GM04503 (cell line): Measurements from ENCODE around the gene CIB2.
A peak's percentile ranks its signal among the peaks of the same experiment; 100 is the strongest.

Source experiments
- DNase-seq: peaks from one replicate; pipeline ENCODE4 v3.0.0-alpha.2; 2012; ENCODE audit warnings: low read depth

The CIB2 gene

DNA sequence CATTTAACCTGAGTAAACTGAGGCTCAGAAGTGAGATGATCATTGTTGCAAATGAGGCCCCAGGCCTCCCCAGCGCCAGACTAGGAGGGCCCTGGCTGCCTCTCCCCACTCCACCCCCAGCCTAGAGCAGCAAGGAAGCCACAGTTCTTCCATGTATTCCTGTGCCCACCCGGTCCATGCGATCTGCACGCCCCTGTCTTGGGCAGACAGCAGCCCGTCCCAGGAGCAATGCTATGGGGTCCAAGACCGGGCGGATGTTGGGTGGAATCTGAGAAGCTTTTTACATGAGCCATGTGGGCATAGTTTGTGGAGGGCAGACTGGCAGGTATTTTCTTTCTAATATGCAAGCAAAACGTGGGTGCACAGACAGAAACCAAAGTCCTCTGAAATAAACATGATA is 23.8 kb downstream of the CIB2 start:
- no peak for DNase-seq

DNA sequence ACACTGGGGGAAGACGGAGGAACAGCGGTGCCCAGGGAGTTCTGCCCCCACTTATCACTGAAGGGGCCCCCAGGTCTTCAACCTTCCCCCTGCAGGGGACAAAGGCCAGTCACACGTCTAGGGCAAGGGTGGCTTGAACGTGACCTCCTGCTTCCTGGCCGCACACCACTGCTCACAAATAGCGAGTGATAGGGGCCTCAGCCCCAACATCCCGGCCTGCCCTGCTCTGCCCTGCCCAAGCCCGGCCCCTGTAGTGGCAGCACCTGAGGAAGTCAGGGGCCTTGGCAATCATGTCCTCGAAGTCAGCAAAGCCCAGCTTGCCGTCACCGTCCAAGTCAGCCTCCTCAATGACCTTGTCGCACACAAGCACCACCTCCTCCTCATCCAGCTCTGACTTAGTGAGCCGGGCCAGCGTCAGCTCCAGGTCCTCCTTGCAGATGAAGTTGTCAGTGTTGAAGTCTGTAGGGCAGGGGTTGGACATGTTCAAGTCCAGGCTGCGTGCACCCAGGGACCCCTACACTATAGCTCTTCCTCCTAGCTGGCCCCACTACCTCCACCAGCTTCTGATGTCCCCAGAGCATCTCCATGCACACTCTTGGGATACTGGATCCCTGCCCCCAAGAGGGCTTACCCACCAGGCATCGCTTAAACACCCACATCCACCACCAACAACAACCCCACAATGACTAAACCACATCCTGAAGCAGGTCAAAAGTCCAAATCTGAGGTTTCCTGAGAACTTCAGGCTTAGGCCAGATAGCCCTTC is 25.6 kb downstream of the CIB2 start:
- no peak for DNase-seq

DNA sequence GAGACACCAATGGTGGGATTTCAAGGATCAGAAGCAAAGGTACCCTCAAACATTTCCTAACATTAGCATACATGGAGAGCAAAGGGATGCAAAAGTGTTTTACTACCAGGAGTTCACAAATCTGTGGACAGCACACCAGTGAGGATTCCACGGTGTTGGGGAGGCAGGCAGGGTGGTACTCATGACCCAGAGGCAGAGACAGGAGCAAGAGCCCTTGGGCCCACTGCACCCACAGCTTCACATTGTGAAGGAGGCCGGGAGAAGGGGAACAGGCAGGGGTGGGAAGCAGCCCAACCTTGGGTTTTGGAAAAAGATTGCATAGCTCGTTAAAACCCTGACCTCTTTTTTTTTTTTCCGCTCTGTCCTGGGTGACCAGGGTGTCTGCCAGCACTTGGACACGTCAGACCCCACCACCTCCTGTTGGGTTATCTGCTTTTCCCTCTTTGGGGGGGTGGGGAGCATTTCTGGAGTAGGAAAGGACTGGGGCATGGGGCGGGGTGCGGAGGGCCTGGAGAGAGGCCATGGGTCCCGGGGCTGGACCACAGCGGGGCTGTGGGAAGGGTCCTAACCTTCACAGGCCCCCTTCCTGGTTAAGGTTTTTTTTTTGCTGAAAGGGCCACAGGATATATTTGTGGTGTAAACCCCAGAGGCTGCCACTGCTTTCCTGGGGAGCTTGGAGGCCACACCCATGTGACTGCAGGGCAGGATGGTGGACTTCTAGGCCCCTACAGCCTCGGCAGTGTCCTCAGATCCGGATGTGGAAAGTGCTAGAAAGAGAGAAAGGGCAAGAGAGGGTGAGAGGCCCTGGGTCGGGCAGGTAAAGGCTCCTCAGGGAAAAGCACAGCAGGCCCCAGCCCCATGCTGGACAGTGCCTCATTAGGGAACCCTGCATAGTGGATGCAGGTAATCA is 26.4 kb downstream of the CIB2 start:
- no peak for DNase-seq

DNA sequence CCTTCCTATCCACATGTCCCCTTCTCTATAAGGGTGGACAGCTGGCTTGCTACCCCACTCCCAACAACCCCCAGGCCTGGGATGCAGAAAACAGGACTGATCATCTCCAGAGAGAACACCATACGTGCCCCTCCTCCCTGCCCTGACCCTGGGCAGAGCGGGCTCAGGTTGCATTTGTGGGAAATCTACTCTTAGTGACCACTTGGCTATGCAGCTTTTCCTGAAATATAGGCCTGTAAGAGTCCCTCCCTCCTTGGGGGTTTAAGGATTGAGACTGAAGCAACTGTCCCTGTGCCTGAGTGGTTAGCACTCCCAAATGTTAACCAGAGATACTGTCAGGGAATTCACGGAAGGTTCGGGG is 27.1 kb downstream of the CIB2 start:
- no peak for DNase-seq

DNA sequence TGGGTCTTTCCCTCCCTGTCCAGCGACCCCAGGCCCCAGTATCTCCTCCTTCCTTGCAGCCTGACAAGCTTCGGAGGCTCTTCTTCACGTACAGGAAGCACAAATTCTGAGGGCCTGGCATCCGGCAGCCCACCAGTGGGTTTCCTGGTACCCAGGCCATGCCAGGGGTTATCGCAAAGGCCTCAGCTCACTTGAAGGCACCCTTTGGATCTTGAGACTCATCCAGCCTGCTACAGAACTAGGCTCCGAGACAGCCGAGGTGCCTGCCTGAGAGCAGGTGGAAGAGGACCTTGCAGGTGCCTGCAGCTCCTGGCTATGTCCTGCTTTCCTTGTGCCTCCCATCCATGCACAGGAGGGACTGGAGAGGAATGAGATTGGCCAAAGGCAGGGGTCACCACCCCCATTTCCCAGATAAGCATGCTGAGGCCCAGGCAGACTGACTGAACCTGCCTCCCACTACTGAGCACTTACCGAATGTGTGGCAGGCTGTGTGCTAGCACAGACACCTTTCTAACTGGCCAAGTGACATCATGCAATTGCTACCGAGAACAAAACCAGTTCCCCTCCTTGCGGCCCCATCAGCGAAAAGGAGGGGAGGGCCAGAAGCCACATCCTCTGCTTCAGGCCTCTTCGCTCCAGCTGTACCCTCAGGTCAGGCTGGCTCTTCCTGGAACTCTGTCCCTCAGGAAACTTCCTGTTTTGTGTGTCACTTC is 27.7 kb downstream of the CIB2 start:
- no peak for DNase-seq

DNA sequence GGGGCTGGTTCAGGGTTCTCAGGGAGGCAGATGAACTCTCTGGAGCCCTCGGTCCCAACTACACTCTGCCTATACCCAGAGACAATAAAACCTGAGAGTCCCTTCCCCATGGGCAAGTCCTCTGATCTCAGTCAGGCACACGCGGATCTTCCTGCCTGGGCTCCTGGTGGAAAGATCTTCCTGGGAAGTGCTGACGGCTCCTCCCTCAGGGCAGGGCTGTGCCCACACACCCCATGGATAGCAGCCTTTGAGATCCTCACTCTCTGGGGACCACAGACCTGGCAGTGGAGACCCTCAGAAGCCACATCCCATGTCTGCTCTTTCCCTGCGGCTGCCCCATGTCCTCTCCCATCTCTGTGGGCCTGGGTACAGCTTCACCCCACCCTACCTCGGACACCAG is 28.5 kb downstream of the CIB2 start:
- DNase-seq: no peak

DNA sequence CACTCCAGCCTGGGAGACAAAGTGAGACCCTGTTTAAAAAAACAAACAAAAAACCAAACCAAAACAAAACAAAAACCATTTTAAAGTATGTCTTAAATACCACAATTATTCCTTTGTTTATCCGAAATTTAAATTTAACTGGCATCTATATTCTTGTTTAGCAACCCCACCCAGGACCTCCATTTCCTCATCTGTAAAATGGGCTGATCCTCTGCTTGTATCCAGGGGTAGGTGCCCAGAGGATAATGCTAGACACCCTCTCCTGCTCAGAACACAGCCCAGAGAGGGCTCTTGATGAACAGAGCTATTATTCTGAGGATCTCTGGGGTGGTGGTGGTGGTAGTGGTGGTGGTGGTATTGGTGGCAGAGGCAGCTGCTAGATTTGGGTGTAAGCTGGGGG is 29.0 kb downstream of the CIB2 start:
- no peak for DNase-seq

DNA sequence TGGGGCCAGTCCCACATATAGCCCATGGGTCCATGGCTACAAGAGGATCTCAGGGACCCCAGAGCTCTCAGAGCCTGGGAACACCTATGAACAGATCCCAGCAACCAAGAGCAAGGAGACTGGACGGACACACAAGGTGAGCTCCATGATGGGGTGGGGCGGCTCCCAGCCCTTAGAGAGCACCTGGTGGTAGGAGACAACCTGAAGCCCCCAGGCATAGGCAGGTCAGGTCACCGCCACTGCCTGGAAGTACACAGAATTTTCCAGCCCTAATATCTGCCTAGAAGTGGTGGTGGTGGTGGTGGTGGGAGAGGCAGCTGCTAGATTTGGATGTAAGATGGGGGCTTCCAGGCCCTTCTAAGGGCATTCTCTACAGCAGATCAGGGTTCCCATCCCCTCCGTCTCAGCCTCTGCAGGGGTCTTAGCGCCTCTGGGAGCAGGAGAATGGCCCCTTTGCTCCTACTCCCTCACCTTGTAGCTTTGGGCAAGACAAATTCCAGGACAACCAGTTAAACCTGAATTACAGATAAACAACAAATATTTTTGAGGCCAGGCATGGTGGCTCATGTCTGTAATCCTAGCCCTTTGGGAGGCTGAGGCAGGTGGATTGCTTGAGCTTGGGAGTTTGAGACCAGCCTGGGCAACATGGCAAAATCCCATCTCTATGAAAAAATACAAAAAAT is 29.7 kb downstream of the CIB2 start:
- no peak for DNase-seq

DNA sequence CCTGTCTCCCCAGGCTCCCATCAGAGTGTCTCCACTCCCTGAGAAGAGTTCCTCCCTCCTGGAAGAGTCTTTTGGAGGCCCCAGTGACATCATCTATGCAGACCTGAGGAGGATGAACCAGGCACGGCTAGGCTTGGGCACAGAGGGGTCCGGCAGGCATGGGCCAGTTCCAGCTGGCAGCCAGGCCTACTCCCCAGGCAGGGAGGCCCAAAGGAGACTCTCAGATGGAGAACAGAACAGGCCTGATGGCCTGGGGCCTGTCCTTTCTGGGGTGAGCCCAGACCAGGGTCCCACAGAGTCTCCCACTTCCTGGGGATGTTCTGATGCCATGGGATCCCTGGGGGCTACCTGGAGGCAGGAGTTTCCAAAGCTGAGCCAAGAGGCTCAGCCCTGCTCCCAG is 30.4 kb downstream of the CIB2 start:
- no peak for DNase-seq

DNA sequence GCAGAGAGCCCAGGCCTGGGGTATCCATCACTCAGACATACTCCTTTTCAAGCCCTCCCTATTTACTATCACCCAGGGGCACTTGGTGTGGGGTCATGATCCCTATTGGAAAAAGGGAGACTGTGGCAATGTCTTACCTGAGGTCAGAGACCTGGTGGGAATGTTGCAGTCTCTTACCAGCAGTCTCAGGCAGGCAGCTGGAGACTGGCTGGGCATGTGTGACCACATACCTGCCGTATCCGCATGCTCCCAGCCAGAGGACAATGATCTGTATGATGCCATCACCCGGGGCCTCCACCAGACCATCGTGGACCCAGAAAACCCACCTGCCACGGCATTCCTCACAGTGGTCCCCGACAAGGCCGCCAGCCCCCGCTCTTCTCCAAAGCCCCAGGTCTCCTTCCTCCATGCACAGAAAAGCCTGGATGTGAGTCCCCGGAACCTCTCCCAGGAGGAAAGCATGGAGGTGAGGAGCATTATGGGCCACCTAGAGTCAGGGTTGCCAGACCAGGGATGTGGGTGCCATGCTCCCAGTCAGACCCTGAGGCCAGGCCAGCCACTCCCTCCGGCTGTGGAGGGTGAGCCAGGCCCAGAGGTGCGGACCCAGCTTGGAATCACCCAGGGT is 33.0 kb downstream of the CIB2 start:
- no peak for DNase-seq

DNA sequence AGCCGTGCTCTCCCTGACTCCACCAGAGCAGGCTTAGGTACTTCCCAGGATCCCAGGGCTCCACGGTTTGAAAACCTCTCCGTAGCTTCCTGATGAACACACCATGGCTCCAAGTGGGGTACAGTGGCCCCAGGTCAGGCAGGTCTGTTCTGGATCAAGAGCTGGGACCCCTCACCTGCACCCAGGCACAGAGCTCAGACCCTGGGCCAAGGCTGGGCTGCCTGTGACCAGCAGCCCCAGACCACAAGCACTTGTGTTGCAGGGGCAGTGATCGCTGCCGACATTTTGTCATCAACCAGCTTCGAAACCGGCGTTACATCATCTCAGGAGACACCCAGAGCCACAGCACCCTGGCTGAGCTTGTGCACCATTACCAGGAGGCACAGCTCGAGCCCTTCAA is 33.6 kb downstream of the CIB2 start:
- no peak for DNase-seq

DNA sequence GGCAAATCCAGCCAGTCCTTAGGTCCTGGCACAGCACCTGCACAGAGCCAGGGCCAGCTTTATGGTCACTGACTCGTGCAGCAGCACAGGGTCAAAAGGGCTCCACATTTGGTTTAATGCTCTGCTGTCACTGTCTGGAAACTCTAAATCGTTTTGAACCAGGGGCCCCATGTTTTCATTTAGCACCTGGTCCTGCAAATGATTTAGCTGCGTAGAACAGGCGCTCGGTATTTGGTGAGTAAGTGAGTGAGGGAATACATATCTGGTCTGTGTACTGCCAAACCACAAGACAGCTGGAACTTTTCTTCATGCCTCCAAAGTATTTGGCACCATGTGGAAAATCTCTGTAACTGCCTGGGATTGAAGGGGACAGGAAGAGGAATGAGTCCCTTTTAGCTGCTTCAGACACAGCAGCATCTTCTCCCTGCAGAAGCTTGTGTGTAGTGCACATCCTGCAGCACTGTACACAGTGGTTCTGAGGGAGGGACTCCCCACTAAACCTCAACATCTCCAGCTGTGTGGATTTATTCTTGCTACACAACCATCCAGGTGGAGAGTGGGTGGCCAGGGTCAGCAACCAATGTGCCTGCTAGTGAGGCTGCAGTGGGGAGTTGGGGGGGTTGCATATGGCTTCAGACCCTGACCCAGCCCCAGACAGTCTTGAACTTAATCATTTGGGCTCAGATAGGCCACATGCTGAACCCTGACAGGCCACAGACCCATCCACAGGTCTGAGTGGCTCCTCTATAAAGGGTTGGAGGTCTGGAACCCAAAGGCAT is 37.8 kb downstream of the CIB2 start:
- DNase-seq: peak; percentile 65

DNA sequence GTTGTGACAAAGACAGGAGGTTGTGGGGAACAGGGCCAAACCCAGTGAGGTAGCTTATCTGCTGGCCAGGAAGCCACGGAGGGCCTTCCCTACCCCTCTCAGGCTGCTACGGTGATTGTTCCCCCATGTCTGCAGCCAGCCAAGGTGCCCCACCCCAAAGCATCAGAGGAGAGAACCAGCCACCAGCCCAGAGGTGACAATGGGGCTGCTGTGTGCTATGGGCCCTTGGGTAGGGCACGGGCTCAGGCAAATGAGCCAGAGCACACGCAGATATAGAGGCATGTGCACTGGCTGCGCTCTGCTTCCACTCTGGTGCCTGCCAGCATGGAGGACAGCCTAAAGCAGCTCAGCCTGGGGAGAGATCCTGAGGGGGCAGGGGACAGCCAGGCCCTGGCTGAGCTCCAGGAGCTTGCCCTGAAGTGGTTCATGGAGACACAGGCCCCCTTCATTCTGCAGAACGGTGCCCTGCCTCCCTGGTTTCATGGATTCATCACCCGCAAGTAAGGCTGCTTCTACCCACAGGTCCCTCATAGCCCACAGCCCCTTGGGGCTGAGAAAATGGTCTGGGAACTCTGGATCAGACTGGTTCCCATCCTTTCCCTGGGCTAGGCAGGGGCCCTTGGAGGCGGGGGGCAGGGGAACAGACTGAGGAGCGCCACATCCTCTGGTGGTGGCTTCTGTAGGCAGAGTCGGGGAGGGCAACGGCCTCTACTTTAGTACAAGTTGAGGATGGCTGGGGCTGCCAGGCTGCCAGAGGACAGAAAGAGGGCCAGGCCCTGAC is 38.8 kb downstream of the CIB2 start, which contains the start of gene SH2D7:
Gene SH2D7 (plus strand): TSS at position 301 of the 781 bp plus-strand sequence. CDS start 24 bp downstream, at position 325.
- DNase-seq: no peak

DNA sequence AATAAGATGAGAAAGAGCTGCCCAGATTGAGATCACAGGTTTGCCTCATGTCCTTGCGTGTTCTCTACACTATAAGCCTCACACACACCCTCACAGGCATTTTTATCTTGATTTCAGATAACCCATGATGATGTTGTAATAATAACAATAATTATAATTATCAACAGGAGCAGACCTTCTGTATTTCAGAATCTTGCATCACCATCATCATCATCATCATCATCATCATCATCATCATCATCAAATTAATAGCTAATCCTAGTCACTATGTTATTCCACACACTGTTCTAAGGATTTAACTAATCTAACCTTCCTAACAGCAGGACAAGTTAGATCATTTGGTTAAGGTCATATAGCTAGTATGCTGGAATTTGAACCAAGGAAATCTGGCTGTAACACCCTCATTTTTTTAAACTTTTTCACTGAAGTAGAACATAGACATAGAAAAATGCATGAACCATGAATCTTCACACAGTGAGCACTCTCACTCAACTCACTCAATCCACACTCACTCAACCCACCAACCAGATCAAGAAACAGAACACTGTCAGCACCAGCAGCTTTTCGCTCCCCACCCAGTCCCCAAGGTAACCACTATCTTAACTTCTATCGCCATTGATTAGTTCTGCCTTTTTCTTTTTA is 40.7 kb downstream of the CIB2 start:
- no peak for DNase-seq

DNA sequence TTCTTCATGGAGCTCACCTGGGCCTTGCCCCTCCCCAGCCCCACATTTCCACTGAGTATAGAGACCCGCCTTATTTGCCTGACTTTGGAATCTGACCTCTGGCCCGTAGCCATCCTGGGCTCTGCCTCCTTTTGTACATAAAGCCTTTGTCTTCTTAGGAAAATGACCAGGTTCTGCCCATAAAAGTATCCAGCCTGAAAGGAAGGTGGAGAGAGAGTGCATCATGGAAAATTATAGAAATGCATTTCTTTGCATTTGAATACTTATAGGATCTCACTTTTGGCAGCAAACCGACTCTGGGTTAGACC is 42.5 kb downstream of the CIB2 start:
- DNase-seq: no peak

DNA sequence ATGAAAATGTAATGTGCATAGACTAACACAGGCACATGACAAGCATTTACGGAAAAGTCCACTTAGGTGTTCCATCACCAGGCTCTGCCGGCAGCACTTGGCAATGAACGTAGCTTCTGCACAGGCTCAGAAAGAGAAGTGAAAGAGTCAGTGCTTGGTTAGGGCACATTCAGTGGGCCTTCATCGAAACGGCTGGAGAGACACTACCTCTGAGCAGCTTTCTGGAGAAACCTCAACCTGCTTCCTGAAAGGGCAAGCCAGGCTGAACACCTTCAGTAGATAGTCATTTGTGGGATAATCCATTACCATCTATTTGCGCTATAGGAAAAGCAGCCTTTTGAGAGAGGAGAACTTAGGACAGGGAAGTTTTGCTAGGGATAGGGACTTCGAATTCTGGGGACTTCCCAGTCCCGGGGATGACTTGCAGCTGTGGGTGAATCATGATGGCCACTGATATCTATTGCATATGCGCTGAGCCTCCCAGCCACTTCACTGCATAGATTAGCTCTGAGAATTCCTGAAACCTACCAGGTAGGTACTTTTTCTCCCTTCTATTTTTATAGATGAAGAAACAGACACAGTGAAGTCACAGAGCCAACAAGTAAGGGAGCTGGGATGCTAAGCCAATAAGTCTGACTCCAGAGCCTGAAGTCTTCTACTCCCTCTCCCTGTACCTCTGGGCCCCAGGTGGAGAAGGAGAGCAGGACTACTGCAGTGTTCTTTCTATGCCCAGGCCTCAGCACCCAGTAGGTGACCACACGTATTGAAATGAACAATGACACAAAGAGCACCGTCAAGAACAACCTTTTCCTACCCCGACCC is 43.1 kb downstream of the CIB2 start:
- DNase-seq: no peak

DNA sequence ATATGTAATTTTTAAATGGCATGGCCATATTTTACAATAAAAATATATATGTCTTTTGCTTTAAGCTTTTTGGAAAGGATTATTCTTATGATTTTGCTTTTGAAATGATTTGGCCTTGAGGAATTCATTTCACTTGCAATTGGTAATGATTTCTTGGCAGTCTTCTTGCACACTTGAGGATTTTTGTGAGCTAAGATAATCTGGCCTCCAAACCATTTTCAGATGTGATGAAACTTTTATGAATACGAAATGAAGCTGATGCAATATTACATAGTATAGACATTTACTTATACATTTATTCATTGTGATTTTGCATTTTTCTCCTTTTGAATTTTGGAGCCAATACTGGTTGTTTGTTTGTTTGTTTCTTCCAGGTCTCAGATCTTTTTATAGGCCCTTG is 45.3 kb downstream of the CIB2 start:
- peak; percentile 57 for DNase-seq

DNA sequence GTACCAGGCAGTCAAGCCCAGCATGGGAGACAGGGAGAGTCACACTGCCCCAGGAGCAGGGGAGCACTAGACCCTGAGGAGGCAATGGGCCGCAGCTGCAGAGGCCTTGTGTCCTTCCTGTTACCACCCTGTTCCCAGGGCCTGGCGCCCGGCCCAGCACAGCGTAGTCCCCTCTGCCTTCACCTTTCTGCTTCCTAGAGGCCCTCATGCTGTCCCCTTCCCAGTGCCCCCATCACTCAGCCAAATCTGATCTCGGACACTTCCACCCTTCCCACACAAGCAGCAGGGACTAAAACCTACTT is 46.8 kb downstream of the CIB2 start:
- DNase-seq: no peak
